GM19099 (cell line): ENCODE results near the gene CDH20.

ENCODE experiments used
- POLR2A ChIP-seq: IDR thresholded peaks from 3 replicates; pipeline ENCODE4 v1.6.1; 2011; ENCODE audit warnings: low read depth; ENCODE audit not compliant: insufficient read length; ENCODE audit errors: extremely low read depth

CDH20 gene

DNA sequence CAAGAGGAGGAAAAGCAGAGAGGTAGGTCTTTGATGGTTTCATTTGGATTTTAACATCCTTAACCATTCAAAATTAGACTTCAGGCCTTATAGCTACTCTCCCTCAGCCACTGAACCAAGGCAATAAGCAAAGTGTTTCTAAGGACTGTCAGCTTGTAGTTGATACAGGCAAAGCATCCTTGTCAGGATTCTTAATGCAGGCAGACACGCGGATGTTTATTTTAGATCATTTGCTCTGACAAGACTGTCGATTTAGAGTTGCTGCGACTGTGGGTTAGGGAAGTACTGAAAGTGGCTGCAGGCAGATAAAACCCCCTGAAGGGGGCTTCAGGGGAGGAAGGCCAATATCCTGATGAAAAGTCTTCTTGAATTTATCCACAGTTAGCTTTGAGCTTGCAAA lies 46.6 kb downstream of the CDH20 start:
- no peak for TF ChIP-seq POLR2A

DNA sequence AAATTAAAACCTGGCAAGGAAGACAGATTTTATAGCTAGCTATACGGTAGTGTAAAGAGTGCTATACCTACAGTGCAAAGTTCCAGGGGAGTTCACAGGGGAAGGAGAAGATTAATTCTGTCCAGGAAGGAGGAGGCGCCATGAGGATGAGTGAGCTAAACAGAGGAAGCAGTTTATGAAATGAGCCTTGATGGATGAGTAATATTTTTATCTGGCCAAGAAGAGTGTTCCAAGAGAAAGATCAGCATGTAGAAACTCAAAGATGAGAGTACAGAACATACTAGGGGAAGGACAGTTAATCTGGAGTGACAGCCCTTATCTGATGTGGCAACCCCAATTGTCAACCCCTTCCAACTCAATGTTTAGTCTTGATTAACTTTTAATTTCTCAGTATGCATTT lies 54.8 kb downstream of the CDH20 start:
- TF ChIP-seq POLR2A = no peak

DNA sequence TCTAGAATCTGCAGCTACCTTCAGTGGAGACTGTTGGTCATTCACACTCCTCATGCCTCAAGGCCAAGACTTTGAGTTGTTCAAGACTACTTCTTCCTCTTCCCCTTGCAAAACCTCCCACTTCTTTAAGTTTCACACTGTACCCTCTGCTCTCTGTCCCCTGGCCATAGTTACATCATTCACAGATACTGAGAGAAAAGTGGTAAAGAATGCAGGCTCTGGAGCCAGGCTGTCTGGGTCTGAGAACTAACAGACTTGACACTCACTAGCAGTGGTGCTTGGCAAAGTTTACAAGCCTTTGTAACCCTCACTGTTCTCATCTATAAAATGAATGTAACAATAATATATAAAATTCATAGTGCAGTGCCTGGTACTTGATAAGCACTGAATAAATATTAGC lies 61.8 kb downstream of the CDH20 start:
- TF ChIP-seq POLR2A = no peak

DNA sequence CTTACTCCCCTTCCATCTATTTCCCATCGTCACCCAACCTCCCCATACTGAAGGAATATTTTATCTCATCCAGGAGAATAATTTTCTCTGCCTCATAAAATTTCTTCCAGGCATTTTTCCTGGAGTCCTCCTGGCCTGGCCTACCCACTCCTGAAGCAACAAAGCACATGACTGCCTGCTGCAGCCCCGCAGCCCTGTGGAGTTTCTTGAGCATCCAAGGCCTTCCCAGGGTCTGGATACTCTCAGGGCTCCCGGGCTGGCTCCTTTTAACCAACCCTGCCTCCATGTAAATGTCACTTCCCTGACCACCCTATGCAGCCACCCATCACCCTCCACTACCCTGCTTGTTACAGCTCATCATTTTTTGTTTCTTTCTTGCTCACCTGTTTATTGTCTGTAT lies 64.0 kb downstream of the CDH20 start:
- TF ChIP-seq POLR2A = no peak

DNA sequence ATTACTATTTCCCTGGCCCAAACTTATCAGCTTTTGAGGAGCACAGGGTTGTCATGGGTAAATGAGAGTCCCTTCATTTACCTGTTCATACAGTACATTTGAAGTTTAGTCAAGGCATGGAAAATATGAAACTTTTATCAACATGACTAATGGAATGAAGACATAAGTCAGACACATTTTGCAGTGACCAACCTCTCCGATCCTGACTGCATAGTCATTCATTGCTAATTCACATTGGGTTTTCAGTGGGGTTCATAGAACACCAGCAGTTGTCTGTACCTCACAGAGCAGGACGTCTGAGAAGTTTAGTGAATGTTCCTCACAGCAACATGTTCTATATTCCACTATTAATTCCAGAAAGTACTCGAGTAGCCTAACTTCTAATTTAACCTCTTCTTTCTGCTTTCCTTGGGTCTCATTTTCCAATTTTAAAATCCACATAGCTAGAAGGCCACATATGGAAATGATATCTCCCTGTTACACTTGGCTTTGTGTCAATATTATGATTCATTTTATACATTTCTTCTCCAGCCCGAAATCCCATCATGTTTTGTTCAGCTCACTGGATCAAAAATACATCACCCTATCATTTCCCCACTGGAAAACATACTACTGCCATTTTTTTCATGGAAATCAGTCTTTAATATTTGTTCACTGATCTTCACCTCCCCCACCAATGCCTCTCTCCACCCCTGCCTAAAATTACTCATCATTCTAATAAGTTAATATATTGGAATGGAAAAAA lies 65.9 kb downstream of the CDH20 start:
- TF ChIP-seq POLR2A = no peak

DNA sequence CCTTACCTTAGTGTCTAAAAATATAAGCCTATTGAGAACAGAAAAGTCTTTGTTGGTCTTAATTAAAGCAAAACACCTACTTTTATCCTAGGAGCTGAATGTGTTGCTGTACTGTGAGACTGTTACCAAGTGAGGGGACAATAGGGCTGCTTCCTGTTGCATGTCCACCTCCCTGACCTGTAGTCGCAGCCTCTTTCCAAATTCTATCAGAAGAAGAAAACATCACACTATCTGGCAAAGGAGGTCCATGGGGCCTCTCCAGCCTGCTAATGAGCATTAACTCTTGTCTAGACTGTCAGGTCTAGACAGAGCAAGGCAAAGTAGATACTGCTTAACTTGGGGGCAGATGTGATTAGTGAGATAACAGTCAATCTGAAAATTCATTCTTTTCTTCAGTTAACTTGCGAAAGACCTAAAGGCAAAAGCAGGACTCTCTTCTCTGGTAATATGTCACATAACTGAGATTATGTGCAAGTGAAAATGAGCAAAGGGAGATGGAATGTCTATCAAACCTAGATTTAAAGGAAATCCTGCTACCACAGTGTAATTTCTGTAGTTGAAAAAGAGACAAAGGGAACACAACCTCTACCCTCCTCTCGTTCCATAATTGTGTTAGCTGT lies 66.9 kb downstream of the CDH20 start:
- no peak for TF ChIP-seq POLR2A

DNA sequence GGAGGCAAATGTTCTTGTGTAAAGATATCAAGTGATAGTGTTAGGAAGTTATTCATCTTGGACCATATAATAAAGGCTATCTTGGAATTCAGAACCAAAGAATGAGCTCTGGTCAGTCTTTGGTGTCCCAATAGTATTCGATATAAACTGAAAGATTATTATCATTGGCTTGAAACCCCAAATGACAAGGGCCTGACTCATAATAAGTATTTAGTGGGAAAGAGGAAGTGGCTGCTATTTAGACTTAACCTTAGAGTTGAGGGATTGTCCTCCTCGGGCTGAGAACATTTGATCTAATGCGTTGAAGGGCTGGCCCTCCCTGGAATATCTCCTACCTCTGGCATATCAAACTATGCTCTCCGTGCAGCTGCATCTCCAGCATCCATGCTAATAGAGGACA lies 67.5 kb downstream of the CDH20 start:
- TF ChIP-seq POLR2A = no peak

DNA sequence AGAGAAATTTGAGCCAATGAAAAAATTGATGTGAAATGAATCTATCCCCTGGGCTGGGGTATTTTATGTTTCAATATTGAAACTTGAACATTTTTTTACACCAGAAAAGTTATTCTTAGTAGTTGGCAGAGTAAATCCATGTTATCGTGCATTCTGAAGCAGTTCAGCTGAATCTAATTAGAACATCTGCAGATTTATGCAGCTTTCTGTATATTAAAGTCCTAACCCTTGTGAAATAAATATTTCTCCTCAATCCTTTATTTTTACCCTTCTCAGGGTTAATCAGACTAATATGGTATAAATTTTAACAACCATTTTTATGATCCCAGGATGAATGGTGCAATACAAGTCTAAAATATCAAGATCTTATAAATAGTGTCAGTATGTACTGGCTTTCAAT lies 69.5 kb downstream of the CDH20 start:
- no peak for TF ChIP-seq POLR2A

DNA sequence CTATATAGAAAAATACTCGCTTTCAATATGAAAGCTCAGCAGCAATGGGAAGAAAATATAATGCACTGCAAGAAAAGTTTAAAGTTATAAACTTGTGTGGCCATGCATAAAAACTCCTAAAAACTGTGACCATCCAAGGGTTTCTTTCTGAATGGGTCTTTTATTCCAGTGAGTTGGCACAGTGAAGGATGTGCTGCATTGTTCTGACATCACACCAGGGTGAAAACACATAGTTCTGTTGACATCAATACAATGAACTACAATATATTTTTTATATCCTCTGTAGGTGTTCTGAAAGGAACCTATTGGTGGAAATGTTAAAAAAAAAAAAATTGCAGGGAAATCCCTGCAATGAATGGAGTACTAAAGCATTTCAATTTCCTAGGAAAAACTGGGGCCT lies 80.2 kb downstream of the CDH20 start:
- TF ChIP-seq POLR2A = no peak

DNA sequence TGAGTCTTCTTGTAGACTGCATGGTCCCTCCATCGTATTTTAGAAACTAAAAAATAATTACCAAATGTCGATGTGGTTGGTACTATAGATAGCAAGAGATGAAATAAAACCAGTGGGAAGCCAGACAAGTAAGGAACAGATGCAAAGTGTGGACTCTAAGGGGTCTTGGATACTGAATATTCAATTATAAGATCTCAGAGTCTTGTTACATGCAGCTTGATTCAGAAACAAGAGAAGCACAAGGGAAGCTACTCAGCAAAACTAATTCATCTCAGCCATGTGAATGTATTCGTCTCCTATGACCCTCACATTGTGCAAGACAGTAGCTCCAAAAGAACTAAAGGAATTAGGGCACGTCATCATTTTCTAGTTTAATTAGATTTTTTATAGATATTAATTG lies 80.9 kb downstream of the CDH20 start:
- TF ChIP-seq POLR2A = no peak

DNA sequence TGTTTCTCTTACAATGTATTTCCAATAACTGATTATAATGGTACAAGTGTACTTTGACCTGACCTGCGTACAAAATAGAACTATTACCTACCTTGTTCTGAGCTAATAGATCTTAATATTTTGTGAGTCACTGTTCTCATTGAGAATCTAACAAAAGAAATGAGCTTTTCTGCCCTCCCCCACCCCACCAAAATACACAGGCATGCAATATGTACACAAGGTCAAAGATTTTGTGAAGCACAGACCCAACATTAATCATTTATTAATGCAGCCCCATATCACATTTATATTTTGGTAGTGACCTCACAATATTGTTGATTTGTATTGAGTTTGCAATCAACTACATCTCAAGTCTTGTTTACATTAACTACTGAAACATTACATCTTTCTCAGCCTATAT lies 86.5 kb downstream of the CDH20 start:
- no peak for TF ChIP-seq POLR2A

DNA sequence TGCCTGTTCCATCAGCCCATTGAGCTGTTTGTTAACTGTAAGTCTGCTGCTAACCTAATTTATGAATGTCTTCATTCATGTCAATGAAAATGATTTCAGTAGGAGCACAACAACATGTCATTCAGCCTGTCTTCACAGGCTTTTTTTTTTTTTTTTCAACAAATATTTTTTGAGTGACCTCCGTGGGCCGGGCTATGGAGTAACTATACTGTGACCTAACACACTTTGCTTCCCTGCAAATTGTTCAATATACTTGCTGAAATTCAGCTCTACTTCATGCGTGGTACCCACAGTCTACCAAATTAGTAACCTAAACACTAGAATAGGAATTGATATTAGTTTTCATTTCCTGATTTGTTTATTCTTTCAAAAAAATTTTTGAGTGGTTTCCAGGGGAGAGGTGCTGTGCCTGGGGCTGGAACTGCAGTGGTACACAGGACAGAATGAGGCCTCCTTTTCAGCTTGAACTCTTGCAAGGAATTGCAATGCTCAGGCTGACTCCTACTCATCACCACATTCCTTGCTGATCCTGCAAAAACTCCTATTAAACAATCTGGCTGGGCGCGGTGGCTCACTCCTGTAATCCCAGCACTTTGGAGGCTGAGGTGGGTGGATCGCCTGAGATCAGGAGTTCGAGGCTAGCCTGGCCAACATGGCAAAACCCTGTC lies 87.1 kb downstream of the CDH20 start:
- TF ChIP-seq POLR2A = no peak

DNA sequence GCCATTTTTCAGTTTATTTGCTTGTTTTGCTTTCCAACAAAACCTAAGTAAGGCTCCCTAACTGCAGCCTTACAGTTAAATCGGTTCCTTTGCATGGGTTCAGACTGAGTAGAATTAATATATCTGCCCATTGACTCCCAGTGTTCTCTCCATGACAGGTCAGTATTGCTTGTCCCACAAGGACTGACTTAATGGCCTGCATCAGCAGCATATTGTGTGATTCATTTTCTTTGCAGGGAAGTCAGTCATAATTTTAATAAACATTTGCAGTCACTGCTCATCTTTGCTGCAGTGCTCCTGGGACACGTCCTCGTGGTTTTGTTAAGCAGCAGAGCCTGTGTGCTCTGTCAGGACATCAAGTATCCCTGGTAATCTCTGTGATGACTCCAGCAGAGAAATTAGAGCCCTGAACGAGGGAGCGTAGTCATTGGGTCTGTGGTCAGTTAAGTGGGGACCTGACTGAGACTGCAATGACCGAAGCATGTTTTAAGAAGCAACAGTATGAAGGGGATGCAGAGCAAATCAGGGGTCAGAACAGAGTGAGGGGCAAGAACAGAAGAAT lies 93.3 kb downstream of the CDH20 start:
- TF ChIP-seq POLR2A = no peak

DNA sequence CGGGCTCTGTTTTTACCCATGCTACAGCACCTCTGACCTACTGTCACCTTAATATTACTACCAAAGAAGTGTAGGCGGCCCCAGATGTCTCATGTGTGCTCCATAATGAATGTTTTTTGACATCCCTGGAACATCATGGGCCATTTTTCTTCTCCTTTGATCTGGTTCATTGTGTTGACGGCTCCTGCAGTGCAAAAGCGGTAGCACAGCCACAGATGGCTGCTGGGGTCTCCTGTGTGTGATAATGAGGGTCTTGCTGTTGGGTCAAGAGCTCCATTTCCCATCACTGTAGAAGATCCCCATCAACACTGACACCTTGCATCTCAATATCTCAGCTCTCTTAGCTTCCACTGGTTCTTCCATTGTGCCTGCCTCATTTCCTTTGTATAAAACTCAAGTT lies 95.0 kb downstream of the CDH20 start:
- TF ChIP-seq POLR2A = no peak

DNA sequence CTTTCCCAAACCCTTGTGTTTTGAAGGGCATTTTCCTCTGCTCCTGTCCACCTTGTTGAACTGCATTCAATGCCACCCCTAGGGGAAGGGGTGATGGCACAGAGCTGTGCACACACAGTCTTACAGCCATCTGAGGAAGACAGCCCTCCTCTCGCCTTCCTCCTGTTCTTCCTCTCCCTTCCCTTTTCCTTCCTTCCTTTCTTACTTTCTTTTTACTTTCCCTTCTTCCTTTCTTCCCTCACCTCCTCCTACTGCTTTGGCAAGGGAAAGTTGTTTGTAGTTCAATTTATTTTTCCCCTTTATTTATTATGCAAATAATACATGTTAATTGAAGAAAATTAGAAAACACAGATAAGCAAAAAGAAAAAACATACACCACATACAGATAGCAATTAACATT lies 99.4 kb downstream of the CDH20 start:
- TF ChIP-seq POLR2A = no peak
